Fibroblast of skin of left biceps (primary cell): ENCODE data around the gene MVB12B.
A peak's percentile ranks its signal among the peaks of the same experiment; 100 is the strongest.

ENCODE experiments used
- DNase-seq, 2 experiments: peaks; one replicate each; pipeline ENCODE4 v3.0.0-alpha.2; 2013; ENCODE audit warnings: low read depth in 2 of 2

MVB12B gene

GRCh38 chr9:126428534-126429175 lies 102.0 kb downstream of the MVB12B start:
- no peak for DNase-seq

- DNase-seq = no peak
Measured at GRCh38 chr9:126429190-126429589, 102.6 kb downstream of the MVB12B start.

DNA sequence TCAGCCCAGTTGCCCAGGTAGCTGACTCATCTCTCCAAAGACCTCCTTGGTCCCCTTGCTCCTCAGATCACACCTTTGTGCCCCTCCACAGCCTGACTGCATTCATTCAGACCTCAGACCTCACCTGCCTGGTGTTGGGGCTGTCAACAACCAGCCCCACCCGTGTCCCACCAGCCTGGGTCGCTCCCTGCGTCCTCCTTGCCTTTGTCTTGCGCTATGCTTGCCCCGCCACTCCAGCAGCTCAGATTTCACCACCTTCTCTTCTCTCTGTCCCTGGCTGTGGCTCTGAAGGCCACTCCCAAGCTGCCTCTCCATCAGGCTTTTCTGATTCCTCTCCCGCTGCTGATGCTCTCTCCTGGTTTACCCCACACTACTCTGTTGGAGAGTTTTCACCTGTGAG lies 103.5 kb downstream of the MVB12B start:
- no peak for DNase-seq

DNA sequence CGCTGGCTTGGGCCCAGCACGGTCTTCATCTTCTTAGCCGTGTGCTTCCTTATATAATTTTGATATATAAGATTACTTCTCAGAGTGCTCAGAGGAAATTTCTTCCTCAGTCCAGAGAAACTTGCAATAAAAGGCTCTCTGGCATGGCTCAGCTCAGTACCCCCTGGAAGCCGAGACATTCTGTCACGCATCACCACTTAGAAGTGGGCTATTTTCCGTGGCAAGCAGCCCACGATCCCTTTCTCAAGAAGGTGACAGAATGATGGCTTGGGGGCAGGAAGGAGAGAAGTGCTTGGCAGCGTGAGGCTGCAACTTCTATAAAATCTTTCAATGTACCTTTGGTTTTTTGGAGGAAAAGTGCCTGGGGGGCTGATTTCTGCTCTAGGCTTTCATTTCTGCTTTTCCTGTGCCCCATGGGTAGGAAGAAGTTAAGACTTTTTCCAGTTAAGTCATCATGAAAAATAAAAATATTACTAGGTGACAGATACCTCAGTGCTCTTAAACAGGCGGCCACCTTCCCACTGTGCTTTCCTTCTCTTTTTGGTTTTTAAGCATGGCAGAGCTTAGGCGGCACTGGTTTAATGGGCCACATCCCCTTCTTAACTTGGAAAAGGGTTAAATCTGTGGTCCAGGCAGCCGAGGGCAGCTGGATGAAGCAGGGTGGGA lies 104.6 kb downstream of the MVB12B start:
- no peak for DNase-seq

- DNase-seq = no peak
Measured at GRCh38 chr9:126432659-126433058, 106.0 kb downstream of the MVB12B start.

- DNase-seq = no peak
Measured at GRCh38 chr9:126435105-126435504, 108.5 kb downstream of the MVB12B start.

DNA sequence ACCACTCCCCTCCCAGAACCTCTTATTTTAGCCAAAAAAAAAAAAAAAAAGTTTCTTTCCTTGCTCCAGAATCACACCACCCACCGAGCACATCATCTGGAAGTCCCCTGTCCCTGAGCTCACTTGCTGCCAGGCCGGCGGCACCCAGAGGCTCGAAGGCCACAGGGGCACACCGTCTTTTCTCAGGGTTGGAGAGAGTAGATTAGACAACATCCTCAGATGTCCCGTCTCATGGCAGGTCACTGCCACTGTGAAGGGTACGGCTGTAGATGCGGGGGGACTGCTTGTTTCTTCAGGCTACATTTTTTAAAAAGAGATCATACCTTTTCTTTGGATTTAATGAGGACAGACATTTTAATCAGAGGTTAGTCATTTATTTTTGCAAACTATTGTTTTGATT lies 109.0 kb downstream of the MVB12B start:
- DNase-seq = no peak

GRCh38 chr9:126436545-126437267 lies 110.1 kb downstream of the MVB12B start:
- DNase-seq = no peak

- DNase-seq = no peak
Measured at GRCh38 chr9:126437268-126437666, 110.6 kb downstream of the MVB12B start.

DNA sequence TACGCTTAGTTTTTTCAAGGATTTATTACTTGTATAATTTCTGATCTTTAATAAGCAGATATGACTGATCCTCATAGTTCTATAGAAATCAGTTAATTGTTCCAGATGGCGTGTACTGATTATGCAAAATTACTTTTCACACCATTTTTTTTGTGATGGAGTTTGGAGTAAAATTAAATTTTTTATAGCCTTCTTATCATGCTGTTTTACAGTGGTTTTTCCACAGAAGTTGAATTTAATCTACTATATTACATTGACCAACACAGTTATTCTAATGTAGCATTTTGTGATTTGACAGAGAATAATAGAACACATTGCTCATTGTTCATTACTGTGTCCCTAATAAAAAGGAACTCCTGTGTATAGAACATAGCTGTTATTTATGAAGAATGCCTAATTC lies 111.1 kb downstream of the MVB12B start:
- DNase-seq = no peak

DNA sequence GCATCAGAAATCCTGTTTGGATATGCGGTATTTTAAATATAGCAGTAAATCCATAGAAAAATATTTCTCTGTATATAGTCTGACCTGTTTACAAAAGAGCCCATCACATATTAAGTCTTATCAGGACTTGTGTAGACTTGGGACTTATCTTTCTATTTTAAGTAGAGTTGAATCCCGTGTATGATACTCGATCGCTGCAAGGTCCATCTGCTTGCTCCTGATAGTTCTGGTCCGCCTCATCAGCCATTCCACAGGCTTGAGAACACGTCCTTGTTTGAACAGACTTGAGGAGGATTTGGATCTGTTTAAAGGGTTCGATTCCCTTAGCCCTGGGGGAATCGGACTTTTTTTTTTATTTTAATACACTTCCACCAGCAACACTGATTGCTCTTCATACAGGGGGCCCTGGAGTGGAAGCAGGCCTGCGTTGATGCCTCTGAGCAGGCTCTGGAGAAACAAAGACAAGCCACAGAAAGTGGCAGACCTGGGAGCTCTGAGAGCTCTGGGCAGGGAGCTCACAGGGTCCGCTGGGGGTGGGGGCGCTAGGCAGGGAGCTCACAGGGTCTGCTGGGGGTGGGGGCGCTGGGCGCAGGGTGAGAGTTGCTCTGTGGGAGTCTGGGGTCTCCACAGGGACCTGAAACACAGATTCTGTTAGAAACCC lies 112.2 kb downstream of the MVB12B start:
- no peak for DNase-seq

GRCh38 chr9:126439402-126439765 lies 112.8 kb downstream of the MVB12B start:
- peak; percentile 32 to 36 for DNase-seq

- DNase-seq = no peak
Measured at GRCh38 chr9:126439883-126440653, 113.4 kb downstream of the MVB12B start.

- peak; percentile 52 to 59 for DNase-seq
Measured at GRCh38 chr9:126440940-126441339, 114.3 kb downstream of the MVB12B start.

DNA sequence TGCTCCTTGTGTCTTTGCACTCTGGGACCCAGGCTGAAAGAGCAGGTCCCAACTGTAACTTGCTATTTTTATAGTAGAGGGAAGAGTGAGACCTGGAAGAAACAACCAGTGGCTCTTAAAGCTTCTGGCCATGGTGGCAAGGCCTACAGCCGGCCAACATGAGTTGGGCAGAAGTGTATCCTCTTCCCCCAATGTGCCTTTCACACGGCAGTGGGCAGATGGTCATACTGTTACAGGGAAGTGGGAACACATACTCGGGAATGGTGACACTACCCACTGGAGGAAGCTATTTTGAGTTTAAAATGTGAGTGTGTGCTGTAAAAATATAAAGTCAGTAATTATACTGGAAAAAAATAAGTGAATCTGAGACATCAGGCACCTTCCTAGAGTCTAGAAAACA lies 116.0 kb downstream of the MVB12B start:
- DNase-seq = no peak

- DNase-seq = no peak
Measured at GRCh38 chr9:126443144-126443543, 116.5 kb downstream of the MVB12B start.

GRCh38 chr9:126448136-126448535 lies 121.5 kb downstream of the MVB12B start:
- no peak for DNase-seq

DNA sequence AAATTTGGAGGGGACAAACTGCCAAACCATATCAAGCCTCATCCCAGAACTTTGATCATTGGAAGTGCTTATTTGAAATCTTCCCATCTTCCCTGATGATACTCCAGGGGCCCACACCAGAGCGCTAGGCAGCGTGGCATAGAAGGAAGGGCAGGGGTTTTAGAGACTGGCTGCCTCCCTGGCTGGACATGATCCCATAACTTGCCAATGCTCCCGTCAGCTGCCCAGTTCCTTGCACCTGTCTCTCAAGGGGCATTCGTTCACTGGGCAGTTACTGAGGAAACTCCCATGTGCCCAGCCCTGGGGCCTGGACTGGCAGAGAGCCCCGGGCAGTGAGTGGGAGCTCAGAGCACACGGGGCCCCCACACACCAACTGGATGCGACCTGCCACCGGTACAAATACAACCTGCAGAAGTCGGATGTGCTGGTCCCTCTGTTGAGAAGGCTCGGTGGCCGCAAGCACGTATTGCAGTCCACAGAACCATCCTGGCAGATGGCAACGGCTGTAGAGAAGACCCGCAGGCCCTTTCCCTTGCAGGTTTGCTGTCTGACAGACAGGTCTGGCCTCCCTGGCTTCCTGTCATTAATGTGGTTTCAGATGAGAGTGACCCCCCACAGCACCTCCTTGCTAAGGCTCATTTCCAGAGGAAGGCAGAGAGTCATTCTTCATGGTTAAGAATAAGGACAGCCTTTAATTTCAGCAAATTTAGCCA lies 122.4 kb downstream of the MVB12B start:
- DNase-seq = no peak

- DNase-seq = no peak
Measured at GRCh38 chr9:126449725-126450667, 123.4 kb downstream of the MVB12B start.

- DNase-seq = no peak
Measured at GRCh38 chr9:126450668-126451205, 124.1 kb downstream of the MVB12B start.
